Stimulated activated CD8-positive, alpha-beta memory T cell treated with anti-CD3 and anti-CD28 coated beads, Interleukin-15, amount 100 ng/mL, for 1 hour (primary cell): Measurements from ENCODE around the gene SCUBE3.

ENCODE experiments used
- DNase-seq: peaks from one replicate; pipeline ENCODE4 v3.0.0-alpha.2; 2020; ENCODE audit warnings: low read depth

The SCUBE3 gene

GRCh38 chr6:35240838-35241801, 27.4 kb downstream of the SCUBE3 start:
- DNase-seq: peak; percentile 72

GRCh38 chr6:35242486-35242885, 28.7 kb downstream of the SCUBE3 start:
- DNase-seq: no peak

- DNase-seq: no peak
These were observed 29.1 kb downstream of the SCUBE3 start for GRCh38 chr6:35242906-35243305.

GRCh38 chr6:35243386-35243958, 29.7 kb downstream of the SCUBE3 start:
- no peak for DNase-seq

GRCh38 chr6:35244551-35244950, 30.8 kb downstream of the SCUBE3 start:
- DNase-seq: no peak

GRCh38 chr6:35247642-35248231, 34.0 kb downstream of the SCUBE3 start:
- no peak for DNase-seq

GRCh38 chr6:35248300-35248699, 34.5 kb downstream of the SCUBE3 start:
- DNase-seq: no peak

GRCh38 chr6:35248965-35249364, 35.2 kb downstream of the SCUBE3 start:
- no peak for DNase-seq

- no peak for DNase-seq
These were observed 38.2 kb downstream of the SCUBE3 start for GRCh38 chr6:35251949-35252348.

- DNase-seq: no peak
These were observed 39.5 kb downstream of the SCUBE3 start for GRCh38 chr6:35253249-35253648.

- no peak for DNase-seq
These were observed 44.6 kb downstream of the SCUBE3 start for GRCh38 chr6:35258336-35258735.

GRCh38 chr6:35258858-35259193, 45.1 kb downstream of the SCUBE3 start:
- peak; percentile 24 for DNase-seq

GRCh38 chr6:35259194-35259947, 45.6 kb downstream of the SCUBE3 start, which contains the start of gene ZNF76:
Gene ZNF76 (plus strand): TSS chr6:35259735. CDS start chr6:35281152, 21,417 bp downstream.
- DNase-seq: peak; percentile 75

- DNase-seq: peak; percentile 57
These were observed 46.3 kb downstream of the SCUBE3 start for GRCh38 chr6:35259948-35260590.

- no peak for DNase-seq
These were observed 47.1 kb downstream of the SCUBE3 start for GRCh38 chr6:35260591-35261570.

GRCh38 chr6:35262596-35262995, 48.8 kb downstream of the SCUBE3 start:
- no peak for DNase-seq

- DNase-seq: no peak
These were observed 51.0 kb downstream of the SCUBE3 start for GRCh38 chr6:35264550-35265274.

- DNase-seq: no peak
These were observed 51.8 kb downstream of the SCUBE3 start for GRCh38 chr6:35265523-35265922.

GRCh38 chr6:35267446-35267845, 53.7 kb downstream of the SCUBE3 start:
- DNase-seq: no peak

- no peak for DNase-seq
These were observed 54.1 kb downstream of the SCUBE3 start for GRCh38 chr6:35267897-35268296.
